Left renal pelvis (tissue), 4 donors: Measurements from ENCODE around the gene ADAM23. TPM values are rescaled to one million over a fixed set of nuclear protein-coding genes. Genes with fewer than 3 reads are reported as not detected.
"Not testable (repeated sequence)": the region's sequence is repeated elsewhere in the genome, so short reads cannot be mapped to it uniquely, and the experiment has no call there.

Experiments
- DNase-seq, 4 donors: peaks; one replicate each; pipeline ENCODE4 v3.0.0-alpha.2; 2013; ENCODE audit warnings: low read depth in 4 of 4, low spot score in 3 of 4
- polyA plus RNA-seq, 4 donors: library from polyadenylated mRNA; unstranded; fragments of 120-200 nt; gene quantifications; one replicate each; pipeline ENCODE4 v1.2.1, GENCODE V29; 2013; ENCODE audit not compliant: insufficient read length in 4 of 4

Gene ADAM23, protein sequence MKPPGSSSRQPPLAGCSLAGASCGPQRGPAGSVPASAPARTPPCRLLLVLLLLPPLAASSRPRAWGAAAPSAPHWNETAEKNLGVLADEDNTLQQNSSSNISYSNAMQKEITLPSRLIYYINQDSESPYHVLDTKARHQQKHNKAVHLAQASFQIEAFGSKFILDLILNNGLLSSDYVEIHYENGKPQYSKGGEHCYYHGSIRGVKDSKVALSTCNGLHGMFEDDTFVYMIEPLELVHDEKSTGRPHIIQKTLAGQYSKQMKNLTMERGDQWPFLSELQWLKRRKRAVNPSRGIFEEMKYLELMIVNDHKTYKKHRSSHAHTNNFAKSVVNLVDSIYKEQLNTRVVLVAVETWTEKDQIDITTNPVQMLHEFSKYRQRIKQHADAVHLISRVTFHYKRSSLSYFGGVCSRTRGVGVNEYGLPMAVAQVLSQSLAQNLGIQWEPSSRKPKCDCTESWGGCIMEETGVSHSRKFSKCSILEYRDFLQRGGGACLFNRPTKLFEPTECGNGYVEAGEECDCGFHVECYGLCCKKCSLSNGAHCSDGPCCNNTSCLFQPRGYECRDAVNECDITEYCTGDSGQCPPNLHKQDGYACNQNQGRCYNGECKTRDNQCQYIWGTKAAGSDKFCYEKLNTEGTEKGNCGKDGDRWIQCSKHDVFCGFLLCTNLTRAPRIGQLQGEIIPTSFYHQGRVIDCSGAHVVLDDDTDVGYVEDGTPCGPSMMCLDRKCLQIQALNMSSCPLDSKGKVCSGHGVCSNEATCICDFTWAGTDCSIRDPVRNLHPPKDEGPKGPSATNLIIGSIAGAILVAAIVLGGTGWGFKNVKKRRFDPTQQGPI
- 1 to 10 TPM; 3.3 to 8.5 (median 6.1) TPM for polyA plus RNA-seq

DNA sequence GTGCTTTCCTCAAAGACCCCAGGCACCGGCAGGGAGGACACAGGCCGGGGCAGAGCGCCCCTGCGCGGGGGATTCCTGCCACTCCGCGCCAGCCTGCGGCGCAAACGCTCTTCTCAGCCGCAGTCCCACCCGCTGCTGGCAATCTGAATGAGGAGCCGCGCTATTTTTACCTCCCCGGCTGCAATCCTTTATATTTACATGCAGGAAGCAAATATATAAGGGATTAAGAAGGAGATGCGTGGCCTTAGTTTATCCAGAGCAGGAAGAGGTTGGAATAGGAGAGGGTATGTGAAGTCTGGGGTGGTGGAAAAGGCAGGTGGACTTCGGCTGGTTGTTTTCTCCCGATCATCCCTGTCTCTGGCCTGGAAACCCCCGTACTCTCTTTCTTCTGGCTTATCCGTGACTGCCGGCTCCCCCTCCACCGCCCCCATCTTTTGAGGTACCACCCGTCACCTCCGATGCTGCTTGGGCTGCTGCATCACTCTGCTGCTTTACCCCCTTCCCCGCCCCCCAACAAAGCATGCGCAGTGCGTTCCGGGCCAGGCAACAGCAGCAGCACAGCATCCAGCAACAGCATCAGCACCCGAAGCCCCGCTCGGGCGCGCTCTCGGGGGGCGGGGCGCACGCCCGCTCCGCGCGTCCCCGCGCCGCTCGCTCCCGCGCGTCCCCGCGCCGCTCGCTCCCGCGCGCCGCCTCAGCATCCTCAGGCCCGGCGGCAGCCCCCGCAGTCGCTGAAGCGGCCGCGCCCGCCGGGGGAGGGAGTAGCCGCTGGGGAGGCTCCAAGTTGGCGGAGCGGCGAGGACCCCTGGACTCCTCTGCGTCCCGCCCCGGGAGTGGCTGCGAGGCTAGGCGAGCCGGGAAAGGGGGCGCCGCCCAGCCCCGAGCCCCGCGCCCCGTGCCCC, at the start of gene ADAM23:
ADAM23 (plus strand) TSS at position 700 of the 902 bp plus-strand sequence. CDS start 335 bp downstream, outside the sequence.
- peak in 3 of 4 donors; percentile 7 to 30 (median 22) for DNase-seq

DNA sequence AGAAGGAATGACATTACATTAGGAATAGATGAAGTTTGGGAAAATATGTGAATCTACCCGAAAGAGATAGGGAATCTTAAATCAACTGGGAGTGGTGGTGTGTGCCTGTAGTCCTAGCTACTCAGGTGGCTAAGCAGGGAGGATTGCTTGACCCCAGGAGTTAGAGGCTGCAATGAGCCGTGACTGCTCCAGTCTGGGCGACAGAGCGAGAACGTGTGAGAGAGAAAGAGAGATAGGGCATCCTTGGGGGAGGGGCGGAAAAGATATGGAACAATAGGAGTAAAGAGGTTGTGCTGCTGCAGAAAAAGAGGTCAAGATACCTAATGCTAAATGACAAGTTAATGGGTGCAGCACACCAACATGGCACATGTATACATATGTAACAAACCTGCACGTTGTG, 47.1 kb upstream of the ADAM23 start:
- DNase-seq = peak in 1 of 4 donors; percentile 10

DNA sequence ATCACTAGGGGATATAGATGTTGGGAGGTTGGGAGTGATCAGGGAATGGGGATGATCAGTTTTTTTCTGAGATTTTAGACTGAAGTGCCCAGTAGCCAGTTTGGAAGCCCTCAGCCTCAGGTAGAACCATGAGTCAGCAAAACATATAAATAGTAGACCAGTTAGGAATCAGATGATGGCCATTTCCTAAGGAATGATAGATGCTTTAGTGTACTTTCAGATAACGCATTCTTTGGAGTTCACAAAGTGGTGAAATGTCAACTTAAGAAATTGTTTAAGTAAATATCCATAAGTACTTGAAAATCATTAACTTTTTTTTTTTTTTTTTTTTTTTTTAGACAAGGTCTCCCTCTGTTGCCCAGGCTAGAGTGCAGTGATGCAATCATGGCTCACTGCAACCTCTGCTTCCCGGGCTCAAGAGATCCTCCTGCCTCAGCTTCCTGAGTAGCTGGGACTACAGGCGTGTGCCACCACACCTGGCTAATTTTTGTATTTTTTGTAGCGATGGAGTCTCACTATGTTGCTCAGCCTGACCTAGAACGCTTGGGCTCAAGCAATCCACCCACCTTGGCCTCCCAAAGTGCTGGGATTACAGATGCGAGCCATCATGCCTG, 40.3 kb upstream of the ADAM23 start:
- not testable (repeated sequence) for DNase-seq

DNA sequence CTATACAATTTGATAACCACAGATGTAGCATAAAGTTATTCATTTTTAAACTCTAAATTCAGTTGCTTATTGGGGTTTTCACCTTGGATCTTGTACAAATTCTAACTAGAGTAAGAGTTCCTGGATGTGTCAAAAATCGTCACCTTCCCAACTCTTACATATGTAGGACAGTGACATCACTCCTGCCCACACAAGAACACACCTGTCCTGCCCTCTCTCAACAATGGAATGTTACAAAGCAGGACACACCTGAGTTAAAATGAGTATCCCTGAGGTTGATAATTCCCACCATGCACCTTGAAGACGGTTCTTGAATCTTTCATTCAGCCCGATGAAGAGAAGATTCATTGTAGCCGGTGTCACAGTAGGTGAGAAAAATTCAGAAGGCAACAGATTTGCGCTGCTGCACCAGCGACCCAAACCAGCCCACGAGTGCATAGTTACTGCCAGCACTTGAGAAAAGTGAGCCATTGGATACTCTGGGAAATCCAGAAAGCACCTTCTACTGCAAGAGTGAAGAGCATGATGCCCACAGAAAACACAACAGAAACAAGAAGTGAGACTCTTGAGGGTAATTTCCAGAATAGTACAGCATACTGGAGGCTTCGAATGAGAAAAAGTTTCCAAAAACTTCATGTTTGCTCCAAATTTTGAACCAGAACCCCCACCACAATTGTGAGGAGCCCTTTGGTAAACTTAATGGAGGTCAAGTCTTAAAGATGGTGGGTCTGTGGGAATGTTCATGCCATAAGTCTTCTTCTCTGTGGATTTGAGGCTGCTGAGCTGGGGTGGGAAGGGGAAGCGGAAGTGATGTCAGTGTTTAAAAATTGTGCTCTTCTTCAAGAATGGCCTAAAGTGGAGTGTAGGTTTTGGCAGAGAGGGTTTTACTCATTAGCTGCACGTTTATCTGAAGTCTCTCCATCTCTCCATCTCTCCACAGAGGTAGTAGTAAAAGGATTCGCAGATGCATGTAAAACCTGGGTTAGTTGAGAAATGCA, 34.7 kb upstream of the ADAM23 start:
- no peak for DNase-seq

DNA sequence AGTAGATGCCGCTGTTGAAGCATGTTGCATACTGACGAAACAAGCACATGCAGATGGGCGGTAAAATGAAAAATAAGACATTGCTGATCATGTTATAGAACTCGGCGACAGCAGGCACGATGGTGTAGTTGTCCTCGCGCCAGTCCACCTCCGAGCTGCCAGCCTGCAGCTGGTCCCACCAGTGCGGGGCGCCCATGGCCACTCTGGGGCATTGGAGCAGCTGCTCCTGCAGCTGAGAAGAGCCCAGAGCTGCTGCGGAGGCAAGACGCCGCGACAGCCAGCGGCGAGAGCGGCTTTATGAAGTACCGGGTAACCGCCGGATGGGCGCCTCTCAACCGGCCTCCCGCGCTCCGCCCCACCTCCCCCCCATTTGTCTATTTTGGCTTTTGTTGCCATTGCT, 32.6 kb upstream of the ADAM23 start:
- no peak for DNase-seq

DNA sequence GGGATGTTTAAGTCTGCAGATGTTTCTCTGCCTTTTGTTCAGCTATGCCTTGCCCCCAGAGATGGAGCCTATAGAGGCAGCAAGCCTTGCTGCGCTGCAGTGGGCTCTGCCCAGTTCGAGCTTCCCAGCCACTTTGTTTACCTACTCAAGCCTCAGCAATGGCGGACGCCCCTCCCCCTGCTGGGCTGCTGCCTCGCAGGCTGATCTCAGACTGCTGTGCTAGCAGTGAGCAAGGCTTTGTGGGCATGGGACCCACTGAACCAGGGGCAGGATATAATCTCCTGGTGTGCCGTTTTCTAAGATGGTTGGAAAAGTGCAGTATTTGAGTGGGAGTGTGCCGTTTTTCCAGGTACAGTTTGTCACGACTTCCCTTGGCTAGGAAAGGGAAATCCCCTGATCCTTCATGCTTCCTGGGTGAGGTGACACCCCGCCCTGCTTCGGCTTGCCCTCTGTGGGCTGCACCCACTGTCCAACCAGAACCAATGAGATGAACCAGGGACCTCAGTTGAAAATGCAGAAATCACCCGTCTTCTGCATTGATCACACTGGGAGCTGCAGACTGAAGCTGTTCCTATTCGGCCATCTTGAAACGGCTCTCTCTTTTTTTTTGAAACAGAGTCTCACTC, 27.6 kb upstream of the ADAM23 start:
- no peak for DNase-seq

DNA sequence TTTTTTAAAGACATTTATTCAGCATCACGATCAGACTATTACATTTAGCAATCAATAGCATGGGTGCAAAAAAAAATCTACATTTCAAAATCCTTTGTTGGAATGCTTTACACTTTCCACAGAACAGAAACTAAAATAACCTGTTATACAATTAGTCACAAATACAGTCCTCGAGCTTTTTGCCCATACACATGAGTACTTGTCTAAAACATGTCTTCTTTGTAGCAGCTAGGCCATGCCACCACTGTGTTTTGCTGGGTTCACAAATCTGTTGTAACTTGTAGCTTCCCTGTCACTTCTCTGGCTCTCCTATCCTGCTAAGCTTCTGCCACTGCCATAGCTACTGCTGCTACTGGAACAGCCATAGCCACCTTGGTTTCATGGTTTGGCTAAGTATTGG, 24.4 kb upstream of the ADAM23 start:
- DNase-seq = no peak

DNA sequence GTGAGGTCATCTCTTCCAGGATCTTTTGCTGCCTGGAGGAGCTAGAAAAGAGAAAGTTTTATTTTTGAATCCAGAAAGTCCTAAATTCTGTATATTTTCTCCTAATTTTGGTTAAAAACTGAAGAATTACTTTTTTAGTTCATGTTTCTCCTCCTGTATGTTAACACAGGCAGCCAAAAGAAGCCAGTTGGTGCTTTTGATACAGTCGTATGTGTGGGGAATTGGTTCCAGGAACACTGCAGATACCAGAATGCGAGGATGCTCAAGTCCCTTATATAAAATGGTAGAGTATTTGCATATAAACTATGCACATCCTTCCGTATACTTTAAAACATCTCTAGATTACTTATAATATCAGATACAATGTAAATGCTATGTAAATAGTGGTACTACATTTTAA, 22.6 kb upstream of the ADAM23 start:
- no peak for DNase-seq

DNA sequence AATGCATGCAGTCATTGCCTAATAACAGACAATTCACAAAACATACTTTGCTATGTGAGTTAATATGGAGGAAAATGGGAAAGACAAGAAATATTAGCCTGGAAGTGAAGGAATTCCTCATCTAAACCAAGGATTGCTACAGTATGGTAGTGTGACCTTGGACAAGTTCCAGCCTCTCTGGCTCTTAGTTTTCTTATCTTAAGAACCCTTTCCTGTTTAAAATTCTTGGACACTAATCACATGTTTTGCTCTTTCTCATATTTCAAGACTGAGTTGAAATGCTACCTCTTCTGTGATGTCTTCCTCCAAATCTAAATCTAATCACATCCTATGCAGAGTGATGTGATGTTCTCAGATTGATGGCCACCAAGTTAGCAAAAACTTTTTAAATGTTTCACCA, 20.8 kb upstream of the ADAM23 start:
- DNase-seq = no peak

DNA sequence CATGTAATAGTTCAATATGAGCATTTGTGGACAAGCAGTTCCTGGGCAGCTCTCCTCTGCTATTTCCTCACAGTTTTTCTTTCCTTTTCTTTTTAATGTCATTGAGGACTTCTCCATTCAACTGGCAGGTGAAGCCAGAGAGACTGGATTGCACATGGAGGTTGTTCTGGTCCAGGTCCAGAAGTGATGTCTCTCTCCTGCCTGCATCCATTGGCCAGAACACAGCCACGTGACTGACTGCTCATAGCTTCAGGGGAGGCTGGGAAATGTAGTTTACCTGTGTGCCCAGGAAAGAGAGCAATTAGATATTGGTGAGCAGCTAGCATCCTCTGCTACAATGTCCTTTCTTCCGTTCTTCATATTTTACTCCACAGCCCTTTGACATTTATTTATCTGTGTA, 20.2 kb upstream of the ADAM23 start:
- DNase-seq = no peak

DNA sequence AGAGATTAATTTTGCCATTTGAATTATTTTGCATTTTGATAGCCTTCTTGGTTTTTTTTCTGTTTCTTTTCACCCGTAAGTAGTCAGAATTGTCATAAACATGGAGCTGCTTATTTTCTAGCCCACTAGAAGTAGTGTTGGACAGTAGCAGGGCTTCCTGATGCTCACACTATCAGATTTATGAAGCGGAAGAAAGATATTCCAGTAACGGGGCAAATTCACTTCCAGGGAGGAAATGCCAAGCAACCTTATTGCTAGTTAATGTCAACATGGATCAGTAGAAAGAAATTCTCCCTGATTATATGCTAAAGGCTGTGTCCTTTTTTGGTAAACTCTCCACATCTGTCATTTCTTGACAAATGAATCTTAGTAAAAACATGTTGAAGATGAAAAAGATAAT, 19.2 kb upstream of the ADAM23 start:
- DNase-seq = no peak

DNA sequence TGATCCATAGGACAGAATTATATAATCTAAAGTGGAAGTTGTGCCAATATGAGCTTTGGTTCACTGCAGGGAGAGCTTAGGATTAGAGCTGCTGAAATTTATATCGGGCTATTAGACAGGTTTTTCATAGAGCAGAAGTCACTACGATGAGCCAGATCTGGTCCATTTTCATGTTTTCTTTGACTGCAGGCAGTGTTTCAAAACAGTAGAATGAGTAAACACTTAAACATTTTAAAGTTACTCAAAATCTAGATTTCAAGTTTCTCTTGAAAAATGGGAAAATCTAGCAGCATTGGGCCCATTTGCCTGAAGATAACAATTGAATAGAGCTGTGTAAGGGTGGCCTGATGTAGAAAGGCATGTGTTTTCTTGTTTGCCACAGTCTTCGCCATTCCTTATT, 14.5 kb upstream of the ADAM23 start:
- no peak for DNase-seq

DNA sequence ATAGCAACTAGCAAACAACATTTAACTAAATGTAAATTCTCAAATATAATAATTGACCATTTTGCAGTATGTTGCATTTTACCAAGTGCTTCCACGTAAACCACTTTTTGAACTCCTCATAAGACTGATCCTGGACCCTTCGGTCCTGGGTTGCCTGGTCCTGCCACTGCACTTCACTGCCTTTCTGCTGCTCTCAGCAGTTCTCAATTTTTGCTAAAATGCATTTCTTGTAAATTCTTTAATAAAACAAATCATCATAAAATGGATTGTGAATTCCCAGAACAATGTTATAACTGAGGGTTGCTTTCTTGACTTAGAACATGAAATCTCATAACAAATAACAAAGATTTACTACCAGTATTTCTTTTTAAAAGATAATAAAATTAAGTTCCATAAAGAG, 12.9 kb upstream of the ADAM23 start:
- no peak for DNase-seq

DNA sequence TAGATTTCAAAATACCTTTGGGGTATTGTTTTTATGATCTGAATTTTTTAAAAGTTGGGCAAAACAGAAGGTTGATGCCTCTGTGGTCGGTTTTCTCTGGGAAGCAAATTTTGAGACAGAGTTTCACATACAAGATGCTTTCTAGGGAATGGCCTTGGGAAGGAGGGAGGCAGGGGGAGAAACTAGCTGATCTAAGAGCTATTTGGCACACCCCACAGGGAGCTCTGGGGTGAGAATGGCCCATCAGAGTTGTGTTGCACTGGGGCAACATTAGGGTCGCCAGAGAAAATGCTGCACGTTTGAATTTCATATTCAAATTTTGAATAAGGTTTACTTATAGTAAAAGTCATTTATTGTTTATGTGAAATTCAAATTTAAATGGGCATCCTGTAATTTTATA, 11.9 kb upstream of the ADAM23 start:
- no peak for DNase-seq

DNA sequence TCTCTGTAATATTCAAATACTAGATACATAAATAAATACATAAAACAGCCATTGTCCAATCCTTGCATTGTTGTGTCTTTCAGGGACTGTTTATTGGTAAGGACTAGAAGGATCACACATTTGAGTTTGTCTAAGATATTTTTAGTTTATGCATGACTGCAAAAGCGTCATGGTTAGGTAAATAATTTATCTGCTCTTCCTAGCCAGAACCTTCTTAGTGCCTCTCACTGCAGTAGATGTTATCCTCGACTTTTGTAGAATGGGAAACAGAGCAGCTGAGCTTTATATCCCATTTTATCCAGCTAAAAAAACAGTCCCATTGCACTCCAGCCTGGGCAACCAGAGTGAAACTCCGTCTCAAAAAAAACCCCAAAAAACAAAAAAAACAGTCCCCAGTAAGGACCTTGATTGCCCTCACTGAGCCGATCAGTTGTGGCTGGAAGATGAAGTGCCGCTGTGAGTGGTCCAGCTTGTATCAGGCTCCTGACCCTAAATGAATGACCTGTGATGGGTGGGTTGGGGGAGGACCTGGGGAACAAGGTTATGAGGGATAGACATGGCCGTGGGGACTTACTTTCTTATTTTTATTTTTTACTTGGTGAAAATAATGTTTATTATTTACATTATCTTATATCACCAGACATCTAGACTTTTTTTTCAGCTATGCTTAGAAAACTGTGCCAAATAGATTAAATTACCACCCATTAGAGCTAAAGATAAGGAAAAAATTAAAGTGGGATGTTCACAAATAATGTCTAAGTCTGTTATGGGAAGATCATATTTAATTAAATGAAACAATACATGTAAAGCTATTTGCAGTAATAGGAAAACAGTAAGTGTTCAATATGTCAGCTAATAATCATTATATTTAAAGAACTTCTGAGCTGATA, 10.9 kb upstream of the ADAM23 start:
- DNase-seq = no peak

DNA sequence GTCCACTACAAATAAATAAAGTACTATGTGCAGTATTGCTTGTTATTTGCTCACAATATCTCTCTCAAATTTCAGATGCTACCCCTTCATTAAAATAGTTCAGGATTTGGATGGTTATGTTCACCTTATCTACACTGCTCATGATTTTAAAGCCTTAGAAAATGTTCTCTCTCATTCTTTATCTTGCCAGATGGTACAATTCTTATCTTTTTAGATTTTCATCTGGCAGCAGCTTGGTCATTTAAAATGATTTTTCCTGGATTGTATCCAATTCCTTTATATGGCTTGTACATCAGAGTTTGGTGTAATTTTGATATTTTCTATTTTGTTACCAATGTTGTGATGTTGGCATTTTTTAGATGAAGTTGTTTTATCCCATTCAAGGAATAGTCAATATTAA, 10.1 kb upstream of the ADAM23 start:
- DNase-seq = no peak

DNA sequence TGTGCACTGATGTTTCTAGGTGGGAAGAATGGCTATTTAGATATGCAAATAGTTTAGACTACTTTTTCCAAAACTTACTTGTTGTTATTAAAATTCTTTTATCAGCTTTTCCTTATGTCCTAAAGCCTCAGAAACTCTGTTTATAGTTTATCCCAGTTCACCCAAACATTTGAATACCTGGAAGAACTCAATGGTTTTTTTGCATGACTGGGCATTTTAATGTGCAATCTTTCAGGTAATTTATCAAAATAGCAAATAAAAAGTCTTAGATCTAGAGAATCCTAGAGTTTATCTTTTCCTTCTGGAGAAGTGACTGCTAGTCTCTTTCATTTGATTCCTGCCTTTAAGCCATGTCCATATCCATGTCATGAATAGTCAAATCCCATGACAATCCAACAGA, 9.6 kb upstream of the ADAM23 start:
- DNase-seq = no peak

DNA sequence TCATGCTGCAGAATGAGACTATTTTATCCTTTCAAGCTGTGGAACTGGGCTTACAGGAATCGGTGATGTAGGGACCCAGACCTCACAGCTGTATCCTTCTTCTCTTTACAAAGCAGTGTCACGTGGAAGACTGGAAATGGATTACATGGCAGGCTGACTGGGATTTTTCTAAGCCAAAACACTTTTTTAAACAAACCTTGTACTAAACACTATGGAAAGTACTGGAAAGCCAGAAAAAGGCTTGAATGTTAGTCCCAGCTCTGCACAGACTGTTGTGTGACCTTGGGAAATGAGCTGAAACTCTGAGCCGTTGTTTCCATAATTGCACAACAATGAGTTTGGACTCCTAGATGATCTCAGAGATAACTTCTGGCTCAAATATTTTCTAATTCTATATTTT, 7.6 kb upstream of the ADAM23 start:
- DNase-seq = no peak
